Astrocyte of the spinal cord (primary cell): ENCODE measurements around the gene TMEM44.

Source experiments
- DNase-seq: peaks from one replicate; pipeline ENCODE4 v3.0.0; 2011; ENCODE audit warnings: low read depth, low spot score
- H3K4me3 ChIP-seq: 2 replicates; pipeline ENCODE4 v1.5.1; 2011; ENCODE audit warnings: low read depth, mild to moderate bottlenecking, low read length, moderate library complexity
- in situ Hi-C: cut with HindIII; loops from 2 replicates; pipeline ENCODE4 v1.10.0; 2017; ENCODE audit warnings: low sequenced_read_pairs
- TF ChIP-seq, protein P1 (sequence below): IDR thresholded peaks from 2 replicates; pipeline ENCODE4 v1.5.1; 2012; ENCODE audit warnings: low read depth, mild to moderate bottlenecking, low read length, inconsistent platforms

Gene TMEM44, protein sequence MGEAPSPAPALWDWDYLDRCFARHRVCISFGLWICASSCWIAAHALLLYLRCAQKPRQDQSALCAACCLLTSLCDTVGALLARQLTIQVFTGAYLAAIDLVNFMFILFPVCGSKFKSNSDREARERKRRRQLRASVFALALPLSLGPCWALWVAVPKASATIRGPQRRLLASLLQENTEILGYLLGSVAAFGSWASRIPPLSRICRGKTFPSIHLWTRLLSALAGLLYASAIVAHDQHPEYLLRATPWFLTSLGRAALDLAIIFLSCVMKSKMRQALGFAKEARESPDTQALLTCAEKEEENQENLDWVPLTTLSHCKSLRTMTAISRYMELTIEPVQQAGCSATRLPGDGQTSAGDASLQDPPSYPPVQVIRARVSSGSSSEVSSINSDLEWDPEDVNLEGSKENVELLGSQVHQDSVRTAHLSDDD

DNA sequence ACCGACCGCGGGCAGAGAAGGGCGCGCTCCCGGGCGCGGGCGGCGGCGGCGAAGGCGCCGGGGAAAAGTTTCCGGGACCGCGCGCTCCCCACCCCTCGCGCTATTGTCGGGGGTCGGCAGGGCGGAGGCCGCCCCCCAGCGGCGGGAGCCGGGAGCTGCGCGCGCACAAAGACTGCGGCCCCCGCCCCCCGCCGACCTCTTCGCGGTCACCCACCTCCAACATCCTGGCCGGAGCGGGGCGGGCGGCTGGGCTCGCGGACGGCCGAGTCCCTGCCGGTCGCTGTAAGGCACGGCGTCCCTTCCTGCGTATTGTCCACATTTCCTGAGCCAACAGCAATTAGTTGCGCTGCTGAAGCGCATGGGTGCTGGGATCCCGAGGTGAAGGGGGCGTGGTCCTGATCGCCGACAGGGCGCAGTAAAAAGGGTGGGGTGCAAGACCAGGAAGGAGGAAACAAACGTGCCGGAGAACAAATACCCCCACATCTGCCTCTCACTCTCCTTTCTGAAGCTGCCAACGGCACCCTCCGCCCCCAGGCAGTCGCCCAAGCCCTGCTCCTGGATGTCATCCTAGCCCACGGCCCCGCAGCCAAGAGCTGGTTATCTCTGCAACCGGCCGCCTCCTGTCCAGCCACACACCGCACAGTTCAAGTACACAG, at the start of gene TMEM44:
Gene TMEM44, minus strand, starts transcription at position 71 of the 656 bp plus-strand sequence. CDS start 204 bp downstream, outside the sequence.
- TF ChIP-seq, protein P1, sequence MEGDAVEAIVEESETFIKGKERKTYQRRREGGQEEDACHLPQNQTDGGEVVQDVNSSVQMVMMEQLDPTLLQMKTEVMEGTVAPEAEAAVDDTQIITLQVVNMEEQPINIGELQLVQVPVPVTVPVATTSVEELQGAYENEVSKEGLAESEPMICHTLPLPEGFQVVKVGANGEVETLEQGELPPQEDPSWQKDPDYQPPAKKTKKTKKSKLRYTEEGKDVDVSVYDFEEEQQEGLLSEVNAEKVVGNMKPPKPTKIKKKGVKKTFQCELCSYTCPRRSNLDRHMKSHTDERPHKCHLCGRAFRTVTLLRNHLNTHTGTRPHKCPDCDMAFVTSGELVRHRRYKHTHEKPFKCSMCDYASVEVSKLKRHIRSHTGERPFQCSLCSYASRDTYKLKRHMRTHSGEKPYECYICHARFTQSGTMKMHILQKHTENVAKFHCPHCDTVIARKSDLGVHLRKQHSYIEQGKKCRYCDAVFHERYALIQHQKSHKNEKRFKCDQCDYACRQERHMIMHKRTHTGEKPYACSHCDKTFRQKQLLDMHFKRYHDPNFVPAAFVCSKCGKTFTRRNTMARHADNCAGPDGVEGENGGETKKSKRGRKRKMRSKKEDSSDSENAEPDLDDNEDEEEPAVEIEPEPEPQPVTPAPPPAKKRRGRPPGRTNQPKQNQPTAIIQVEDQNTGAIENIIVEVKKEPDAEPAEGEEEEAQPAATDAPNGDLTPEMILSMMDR, result peak; percentile 58
- in situ Hi-C loops, result no loop called here
- peak within 1 kb of the TSS; percentile 81 for H3K4me3 ChIP-seq
- DNase-seq, result peak; percentile 81

DNA sequence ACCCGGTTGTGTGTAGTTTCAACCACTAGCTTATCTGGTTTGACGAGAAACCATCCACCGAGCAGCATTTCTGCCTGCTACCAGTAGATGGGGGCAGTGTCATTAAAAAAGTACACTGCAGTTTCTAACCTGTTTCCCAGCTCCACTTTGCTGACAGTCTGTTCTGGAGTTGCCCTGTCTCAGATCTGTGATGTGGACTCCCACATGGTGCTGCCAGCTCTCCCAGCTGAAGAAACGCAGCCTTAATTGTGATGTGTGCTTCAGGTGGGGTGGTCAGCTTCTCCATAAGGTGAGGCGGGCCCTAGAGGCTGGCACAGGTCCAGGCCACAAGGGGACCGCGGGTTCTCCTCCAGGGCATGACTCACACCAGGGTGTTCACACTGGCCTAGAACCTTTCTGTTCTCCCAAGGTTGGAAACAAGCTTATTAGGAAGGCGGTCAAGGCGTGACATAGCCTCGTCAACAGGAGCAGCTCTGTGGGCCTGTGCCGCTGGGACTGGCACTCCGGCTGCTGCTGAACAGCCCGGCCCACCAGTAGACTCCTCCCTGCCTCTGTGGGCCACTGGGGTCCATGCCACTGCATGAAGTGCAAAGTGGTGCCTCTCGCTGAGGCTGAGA, 49.6 kb upstream of the TMEM44 start:
- in situ Hi-C loops, result loop anchor here (10.0 kb wide), 1 partner anchor 572 kb away; no protein-coding TSS in a partner anchor
- TF ChIP-seq, protein P1, result peak; percentile 93
- H3K4me3 ChIP-seq, result no peak overlapping the region
- DNase-seq, result peak; percentile 88

DNA sequence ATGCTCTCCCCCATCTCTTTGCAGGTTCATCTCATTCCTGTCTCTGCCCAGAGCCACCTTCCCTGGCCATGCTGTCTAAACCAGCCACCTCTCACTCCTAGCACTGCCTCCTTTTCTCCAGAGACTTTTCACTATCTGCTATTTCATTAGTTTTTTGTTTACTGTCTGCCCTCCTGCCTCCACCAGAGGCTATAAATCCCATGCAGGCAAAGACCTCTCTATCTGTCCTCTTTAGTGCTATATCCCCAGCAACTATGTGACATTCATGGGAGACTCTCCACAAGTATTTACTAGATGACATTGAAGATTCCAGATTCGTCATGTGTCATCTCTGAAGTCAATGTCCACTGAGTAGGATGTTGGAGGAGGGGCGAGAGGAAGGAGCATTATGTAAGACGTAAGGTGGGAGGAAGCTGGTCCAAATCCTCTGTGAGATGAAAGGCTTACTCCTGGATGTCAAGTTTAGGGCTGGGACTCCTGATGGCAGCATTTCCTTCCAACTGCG, 49.0 kb upstream of the TMEM44 start:
- DNase-seq, result no peak
- TF ChIP-seq, protein P1, result no peak
- no peak overlapping the region for H3K4me3 ChIP-seq
- in situ Hi-C loops, result loop anchor here (10.0 kb wide), 1 partner anchor 573 kb away; no protein-coding TSS in a partner anchor

DNA sequence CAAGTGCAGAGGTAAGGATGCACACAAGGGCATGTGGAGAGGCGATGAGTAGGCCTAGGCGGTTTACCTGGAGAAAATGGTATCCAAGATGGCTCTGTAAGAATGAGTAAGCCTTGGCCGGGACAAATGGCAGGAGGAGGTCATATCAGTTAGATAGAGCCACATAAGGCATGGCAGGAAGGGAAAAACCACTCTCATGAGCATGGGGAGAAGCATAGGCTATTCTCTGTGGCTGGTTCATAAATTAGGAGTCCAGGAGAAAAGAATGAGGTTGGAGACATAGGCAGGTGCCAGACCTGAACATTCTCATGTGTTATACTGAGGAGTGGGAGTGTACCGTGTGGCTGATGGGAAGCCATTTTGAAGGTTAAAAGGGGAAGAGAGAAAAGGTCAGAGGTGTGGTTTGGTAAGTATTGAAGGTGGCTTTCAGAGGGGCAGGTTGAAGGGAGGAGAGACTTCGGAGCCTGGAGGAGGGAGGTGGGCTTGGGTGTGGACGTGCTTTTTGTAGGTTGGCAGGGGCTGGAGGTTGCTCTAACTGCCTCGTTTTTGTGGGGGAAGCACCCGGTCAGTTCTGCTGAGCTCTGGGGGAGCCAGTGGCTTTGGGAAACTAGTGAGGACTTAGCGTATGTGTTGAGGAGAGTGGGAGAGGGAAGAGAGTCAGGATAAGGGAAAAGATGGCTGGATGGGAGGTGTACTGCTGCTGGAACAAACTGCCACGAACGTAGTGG, 47.8 kb upstream of the TMEM44 start:
- no peak for DNase-seq
- TF ChIP-seq, protein P1, result no peak
- in situ Hi-C loops, result loop anchor here (10.0 kb wide), 1 partner anchor 574 kb away; no protein-coding TSS in a partner anchor
- H3K4me3 ChIP-seq, result no peak overlapping the region

DNA sequence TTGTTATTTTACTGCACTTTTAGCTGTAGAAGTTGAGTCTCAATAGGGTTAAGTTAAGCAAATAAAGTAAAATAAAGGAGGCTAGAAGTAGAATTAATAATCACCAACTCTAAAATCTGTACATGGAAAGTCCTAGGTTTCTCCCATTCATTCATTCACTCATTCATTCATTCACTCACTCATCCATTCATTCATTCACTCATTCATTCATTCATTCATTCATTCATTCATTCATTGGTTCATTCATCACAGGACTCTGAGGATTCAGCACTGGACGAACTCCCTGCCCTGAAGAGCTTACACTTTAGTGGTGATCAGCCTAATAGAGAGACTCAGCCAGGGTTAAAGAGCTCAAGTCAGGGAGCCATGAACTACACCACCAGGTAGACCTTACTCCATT, 43.3 kb upstream of the TMEM44 start:
- in situ Hi-C loops, result no loop called here
- TF ChIP-seq, protein P1, result no peak
- no peak overlapping the region for H3K4me3 ChIP-seq
- DNase-seq, result no peak

DNA sequence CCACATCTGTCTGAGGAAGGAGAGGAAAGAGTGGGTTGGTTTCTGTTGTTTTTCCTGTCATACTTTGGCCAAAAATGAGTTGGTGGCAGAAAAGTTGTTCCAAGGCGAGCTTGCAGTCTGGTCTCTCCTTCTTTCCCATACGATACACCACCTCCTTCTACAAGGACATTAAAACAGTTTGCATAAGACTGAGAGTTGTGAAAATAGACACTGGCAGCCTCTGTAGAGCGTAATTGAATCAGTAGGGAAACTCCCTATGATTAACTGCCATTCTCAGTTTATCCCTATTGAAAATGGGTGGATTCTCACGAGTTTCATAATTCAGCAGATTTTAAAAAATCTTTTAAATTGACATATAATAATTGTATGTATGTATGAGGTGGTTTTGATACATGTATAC, 42.5 kb upstream of the TMEM44 start:
- DNase-seq, result no peak
- in situ Hi-C loops, result no loop called here

More for the DNA sequence above, 42.5 kb upstream of the TMEM44 start:
- TF ChIP-seq, protein P1, result no peak
- H3K4me3 ChIP-seq, result no peak overlapping the region
